SK-N-SH treated with all-trans-retinoic acid at 6 μM for 48 hours (cell line): ENCODE results near the gene PACC1.

ENCODE experiments used
- ATAC-seq: fragments of 200-7000 bp; cut with Tn5 transposase; 3 replicates; pipeline ENCODE4 v1.9.1; 2020; ENCODE audit warnings: mild to moderate bottlenecking, moderate library complexity
- ARNTL ChIP-seq: fragments of 450-650 bp; formaldehyde crosslinking; IDR thresholded peaks from 2 replicates; pipeline ENCODE4 v1.5.0; 2020; ENCODE audit warnings: low read depth, mild to moderate bottlenecking, moderate library complexity, borderline replicate concordance
- BACH2 ChIP-seq: fragments of 250-450 bp; sonication (Bioruptor Pico); IDR thresholded peaks from 2 replicates; pipeline ENCODE4 v1.9.0; 2021; ENCODE audit warnings: mild to moderate bottlenecking, borderline replicate concordance
- CSDC2 ChIP-seq: fragments of 250-450 bp; sonication (Bioruptor Pico); IDR thresholded peaks from 2 replicates; pipeline ENCODE4 v1.5.0; 2020; ENCODE audit warnings: mild to moderate bottlenecking, moderate library complexity
- ESRRG ChIP-seq: fragments of 250-450 bp; sonication (Bioruptor Pico); IDR thresholded peaks from 2 replicates; pipeline ENCODE4 v1.6.1; 2021; ENCODE audit warnings: mild to moderate bottlenecking
- GLIS3 ChIP-seq: fragments of 250-450 bp; sonication (Bioruptor Pico); IDR thresholded peaks from 2 replicates; pipeline ENCODE4 v1.5.0; 2020; ENCODE audit warnings: mild to moderate bottlenecking, moderate library complexity
- OSR1 ChIP-seq: fragments of 250-450 bp; sonication (Bioruptor Pico); IDR thresholded peaks from 2 replicates; pipeline ENCODE4 v1.8.0; 2022; ENCODE audit warnings: moderate library complexity, mild to moderate bottlenecking, inconsistent platforms
- PPARA ChIP-seq: fragments of 250-450 bp; sonication (Bioruptor Pico); IDR thresholded peaks from 2 replicates; pipeline ENCODE4 v1.5.0; 2020; ENCODE audit warnings: mild to moderate bottlenecking, borderline replicate concordance
- RARB ChIP-seq: fragments of 250-450 bp; sonication (Bioruptor Pico); IDR thresholded peaks from 2 replicates; pipeline ENCODE4 v1.8.0; 2021; ENCODE audit warnings: mild to moderate bottlenecking, moderate library complexity
- SNAI2 ChIP-seq: fragments of 250-450 bp; sonication (Bioruptor Pico); IDR thresholded peaks from 2 replicates; pipeline ENCODE4 v1.5.0; 2020; ENCODE audit warnings: mild to moderate bottlenecking, moderate library complexity
- TCF4 ChIP-seq: fragments of 250-450 bp; sonication (Bioruptor Pico); IDR thresholded peaks from 2 replicates; pipeline ENCODE4 v1.8.0; 2021; ENCODE audit warnings: mild to moderate bottlenecking, moderate library complexity, borderline replicate concordance
- TOX ChIP-seq: fragments of 250-450 bp; sonication (Bioruptor Pico); IDR thresholded peaks from 2 replicates; pipeline ENCODE4 v1.8.0; 2021; ENCODE audit warnings: mild to moderate bottlenecking, moderate library complexity, borderline replicate concordance
- ZC3H10 ChIP-seq: fragments of 250-450 bp; sonication (Bioruptor Pico); IDR thresholded peaks from 2 replicates; pipeline ENCODE4 v1.5.1; 2021; ENCODE audit warnings: mild to moderate bottlenecking, moderate library complexity
- ZFP3 ChIP-seq: fragments of 250-450 bp; sonication (Bioruptor Pico); IDR thresholded peaks from 2 replicates; pipeline ENCODE4 v1.5.0; 2020; ENCODE audit warnings: mild to moderate bottlenecking, moderate library complexity
- ZFP30 ChIP-seq: fragments of 450-650 bp; formaldehyde crosslinking; IDR thresholded peaks from 2 replicates; pipeline ENCODE4 v1.5.0; 2022; ENCODE audit warnings: mild to moderate bottlenecking, moderate library complexity
- ZNF565 ChIP-seq: fragments of 450-650 bp; formaldehyde crosslinking; conservative IDR thresholded peaks from 2 replicates; pipeline ENCODE4 v1.5.0; 2020; ENCODE audit warnings: low read depth, mild to moderate bottlenecking, moderate library complexity
- ZNF70 ChIP-seq: fragments of 450-650 bp; formaldehyde crosslinking; IDR thresholded peaks from 2 replicates; pipeline ENCODE4 v1.5.0; 2020; ENCODE audit warnings: mild to moderate bottlenecking, moderate library complexity
- TF ChIP-seq, protein P1 (sequence below): fragments of 250-450 bp; sonication (Bioruptor Pico); IDR thresholded peaks from 2 replicates; pipeline ENCODE4 v1.5.1; 2021; ENCODE audit warnings: mild to moderate bottlenecking, moderate library complexity
- TF ChIP-seq, protein P2 (sequence below): fragments of 250-450 bp; sonication (Bioruptor Pico); IDR thresholded peaks from 2 replicates; pipeline ENCODE4 v1.5.1; 2020; ENCODE audit warnings: low read depth, mild to moderate bottlenecking, moderate library complexity
- TF ChIP-seq, protein P3 (sequence below): fragments of 250-450 bp; sonication (Bioruptor Pico); IDR thresholded peaks from 2 replicates; pipeline ENCODE4 v1.5.0; 2020; ENCODE audit warnings: mild to moderate bottlenecking, moderate library complexity
- TF ChIP-seq, protein P4 (sequence below): fragments of 250-450 bp; sonication (Bioruptor Pico); IDR thresholded peaks from 2 replicates; pipeline ENCODE4 v1.8.0; 2020; ENCODE audit warnings: mild to moderate bottlenecking, moderate library complexity, borderline replicate concordance
- TF ChIP-seq, protein P5 (sequence below): fragments of 250-450 bp; sonication (Bioruptor Pico); IDR thresholded peaks from 2 replicates; pipeline ENCODE4 v1.8.0; 2021; ENCODE audit warnings: low read depth, mild to moderate bottlenecking, moderate library complexity, borderline replicate concordance

PACC1 gene

DNA sequence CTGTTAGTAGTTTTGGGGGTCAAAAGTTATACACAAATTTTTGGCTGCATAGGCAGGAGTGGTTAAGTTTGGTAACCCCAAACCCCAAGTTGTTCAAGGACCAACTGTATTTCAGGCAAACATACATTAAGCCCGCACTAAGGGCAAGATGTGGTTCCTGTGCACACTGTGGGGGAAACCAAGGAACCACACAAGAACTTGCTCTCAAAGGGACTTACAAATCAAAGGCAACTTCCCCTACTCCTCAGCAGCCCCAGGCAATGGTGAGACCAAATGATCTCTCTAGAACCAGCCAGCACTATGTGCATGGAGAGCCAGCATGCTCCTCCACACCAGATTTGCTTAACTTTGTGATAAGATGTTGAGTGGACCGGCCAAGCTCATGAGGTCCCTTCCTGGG lies 35.3 kb downstream of the PACC1 start:
- TF ChIP-seq, protein P1, sequence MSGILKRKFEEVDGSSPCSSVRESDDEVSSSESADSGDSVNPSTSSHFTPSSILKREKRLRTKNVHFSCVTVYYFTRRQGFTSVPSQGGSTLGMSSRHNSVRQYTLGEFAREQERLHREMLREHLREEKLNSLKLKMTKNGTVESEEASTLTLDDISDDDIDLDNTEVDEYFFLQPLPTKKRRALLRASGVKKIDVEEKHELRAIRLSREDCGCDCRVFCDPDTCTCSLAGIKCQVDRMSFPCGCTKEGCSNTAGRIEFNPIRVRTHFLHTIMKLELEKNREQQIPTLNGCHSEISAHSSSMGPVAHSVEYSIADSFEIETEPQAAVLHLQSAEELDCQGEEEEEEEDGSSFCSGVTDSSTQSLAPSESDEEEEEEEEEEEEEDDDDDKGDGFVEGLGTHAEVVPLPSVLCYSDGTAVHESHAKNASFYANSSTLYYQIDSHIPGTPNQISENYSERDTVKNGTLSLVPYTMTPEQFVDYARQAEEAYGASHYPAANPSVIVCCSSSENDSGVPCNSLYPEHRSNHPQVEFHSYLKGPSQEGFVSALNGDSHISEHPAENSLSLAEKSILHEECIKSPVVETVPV (CRISPR knock-in tag), result no peak
- no peak for TF ChIP-seq OSR1 (CRISPR knock-in tag)
- TF ChIP-seq TOX, result no peak
- TF ChIP-seq PPARA (CRISPR knock-in tag), result no peak
- TF ChIP-seq ZC3H10, result no peak
- TF ChIP-seq ZFP3 (CRISPR knock-in tag), result no peak
- no peak for TF ChIP-seq GLIS3
- no peak for TF ChIP-seq RARB (CRISPR knock-in tag)
- TF ChIP-seq CSDC2 (CRISPR knock-in tag), result no peak
- TF ChIP-seq, protein P2, sequence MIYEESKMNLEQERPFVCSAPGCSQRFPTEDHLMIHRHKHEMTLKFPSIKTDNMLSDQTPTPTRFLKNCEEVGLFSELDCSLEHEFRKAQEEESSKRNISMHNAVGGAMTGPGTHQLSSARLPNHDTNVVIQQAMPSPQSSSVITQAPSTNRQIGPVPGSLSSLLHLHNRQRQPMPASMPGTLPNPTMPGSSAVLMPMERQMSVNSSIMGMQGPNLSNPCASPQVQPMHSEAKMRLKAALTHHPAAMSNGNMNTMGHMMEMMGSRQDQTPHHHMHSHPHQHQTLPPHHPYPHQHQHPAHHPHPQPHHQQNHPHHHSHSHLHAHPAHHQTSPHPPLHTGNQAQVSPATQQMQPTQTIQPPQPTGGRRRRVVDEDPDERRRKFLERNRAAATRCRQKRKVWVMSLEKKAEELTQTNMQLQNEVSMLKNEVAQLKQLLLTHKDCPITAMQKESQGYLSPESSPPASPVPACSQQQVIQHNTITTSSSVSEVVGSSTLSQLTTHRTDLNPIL, result no peak
- TF ChIP-seq, protein P3, sequence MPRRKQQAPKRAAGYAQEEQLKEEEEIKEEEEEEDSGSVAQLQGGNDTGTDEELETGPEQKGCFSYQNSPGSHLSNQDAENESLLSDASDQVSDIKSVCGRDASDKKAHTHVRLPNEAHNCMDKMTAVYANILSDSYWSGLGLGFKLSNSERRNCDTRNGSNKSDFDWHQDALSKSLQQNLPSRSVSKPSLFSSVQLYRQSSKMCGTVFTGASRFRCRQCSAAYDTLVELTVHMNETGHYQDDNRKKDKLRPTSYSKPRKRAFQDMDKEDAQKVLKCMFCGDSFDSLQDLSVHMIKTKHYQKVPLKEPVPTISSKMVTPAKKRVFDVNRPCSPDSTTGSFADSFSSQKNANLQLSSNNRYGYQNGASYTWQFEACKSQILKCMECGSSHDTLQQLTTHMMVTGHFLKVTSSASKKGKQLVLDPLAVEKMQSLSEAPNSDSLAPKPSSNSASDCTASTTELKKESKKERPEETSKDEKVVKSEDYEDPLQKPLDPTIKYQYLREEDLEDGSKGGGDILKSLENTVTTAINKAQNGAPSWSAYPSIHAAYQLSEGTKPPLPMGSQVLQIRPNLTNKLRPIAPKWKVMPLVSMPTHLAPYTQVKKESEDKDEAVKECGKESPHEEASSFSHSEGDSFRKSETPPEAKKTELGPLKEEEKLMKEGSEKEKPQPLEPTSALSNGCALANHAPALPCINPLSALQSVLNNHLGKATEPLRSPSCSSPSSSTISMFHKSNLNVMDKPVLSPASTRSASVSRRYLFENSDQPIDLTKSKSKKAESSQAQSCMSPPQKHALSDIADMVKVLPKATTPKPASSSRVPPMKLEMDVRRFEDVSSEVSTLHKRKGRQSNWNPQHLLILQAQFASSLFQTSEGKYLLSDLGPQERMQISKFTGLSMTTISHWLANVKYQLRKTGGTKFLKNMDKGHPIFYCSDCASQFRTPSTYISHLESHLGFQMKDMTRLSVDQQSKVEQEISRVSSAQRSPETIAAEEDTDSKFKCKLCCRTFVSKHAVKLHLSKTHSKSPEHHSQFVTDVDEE (CRISPR knock-in tag), result no peak
- no peak for TF ChIP-seq TCF4
- TF ChIP-seq, protein P4, sequence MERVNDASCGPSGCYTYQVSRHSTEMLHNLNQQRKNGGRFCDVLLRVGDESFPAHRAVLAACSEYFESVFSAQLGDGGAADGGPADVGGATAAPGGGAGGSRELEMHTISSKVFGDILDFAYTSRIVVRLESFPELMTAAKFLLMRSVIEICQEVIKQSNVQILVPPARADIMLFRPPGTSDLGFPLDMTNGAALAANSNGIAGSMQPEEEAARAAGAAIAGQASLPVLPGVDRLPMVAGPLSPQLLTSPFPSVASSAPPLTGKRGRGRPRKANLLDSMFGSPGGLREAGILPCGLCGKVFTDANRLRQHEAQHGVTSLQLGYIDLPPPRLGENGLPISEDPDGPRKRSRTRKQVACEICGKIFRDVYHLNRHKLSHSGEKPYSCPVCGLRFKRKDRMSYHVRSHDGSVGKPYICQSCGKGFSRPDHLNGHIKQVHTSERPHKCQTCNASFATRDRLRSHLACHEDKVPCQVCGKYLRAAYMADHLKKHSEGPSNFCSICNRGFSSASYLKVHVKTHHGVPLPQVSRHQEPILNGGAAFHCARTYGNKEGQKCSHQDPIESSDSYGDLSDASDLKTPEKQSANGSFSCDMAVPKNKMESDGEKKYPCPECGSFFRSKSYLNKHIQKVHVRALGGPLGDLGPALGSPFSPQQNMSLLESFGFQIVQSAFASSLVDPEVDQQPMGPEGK, result no peak
- no peak for TF ChIP-seq ESRRG (CRISPR knock-in tag)
- TF ChIP-seq, protein P5, sequence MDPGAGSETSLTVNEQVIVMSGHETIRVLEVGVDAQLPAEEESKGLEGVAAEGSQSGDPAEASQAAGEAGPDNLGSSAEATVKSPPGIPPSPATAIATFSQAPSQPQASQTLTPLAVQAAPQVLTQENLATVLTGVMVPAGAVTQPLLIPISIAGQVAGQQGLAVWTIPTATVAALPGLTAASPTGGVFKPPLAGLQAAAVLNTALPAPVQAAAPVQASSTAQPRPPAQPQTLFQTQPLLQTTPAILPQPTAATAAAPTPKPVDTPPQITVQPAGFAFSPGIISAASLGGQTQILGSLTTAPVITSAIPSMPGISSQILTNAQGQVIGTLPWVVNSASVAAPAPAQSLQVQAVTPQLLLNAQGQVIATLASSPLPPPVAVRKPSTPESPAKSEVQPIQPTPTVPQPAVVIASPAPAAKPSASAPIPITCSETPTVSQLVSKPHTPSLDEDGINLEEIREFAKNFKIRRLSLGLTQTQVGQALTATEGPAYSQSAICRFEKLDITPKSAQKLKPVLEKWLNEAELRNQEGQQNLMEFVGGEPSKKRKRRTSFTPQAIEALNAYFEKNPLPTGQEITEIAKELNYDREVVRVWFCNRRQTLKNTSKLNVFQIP (CRISPR knock-in tag), result no peak
- ATAC-seq, result no peak

DNA sequence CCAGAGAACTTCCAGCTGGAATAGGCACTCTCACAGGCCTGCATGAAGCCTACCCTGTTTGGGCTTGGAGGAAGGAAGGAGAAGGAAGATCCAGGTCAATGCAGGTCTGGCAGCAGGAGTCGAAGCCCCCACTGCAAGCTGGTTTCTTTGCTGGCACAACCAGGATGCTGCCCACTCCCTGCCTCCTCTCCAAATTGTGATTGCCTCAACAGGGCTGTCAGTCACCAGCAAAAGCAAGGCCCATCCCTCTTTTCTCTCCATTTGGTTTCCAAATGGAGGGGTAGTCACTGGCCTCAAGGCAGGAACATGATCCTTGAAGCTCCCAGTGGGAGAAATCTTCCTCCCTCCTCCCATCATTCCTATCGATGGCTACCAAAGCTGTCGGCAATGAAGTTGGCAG lies 37.0 kb downstream of the PACC1 start:
- no peak for ATAC-seq
- TF ChIP-seq BACH2 (CRISPR knock-in tag) (no peak), ARNTL (CRISPR knock-in tag) (no peak), ZFP3 (CRISPR knock-in tag) (no peak), ZC3H10 (no peak), ZNF70 (no peak), TCF4 (no peak), GLIS3 (no peak), SNAI2 (no peak), ZNF565 (CRISPR knock-in tag) (no peak), ZFP30 (CRISPR knock-in tag) (no peak), PPARA (CRISPR knock-in tag) (no peak), OSR1 (CRISPR knock-in tag) (no peak), CSDC2 (CRISPR knock-in tag) (no peak)
- TF ChIP-seq, protein P4, result no peak
- TF ChIP-seq, protein P2, result no peak
- TF ChIP-seq, protein P5 (CRISPR knock-in tag), result no peak
- TF ChIP-seq, protein P3 (CRISPR knock-in tag), result no peak
